GM21367 (cell line): ENCODE data around the gene PRSS57.

Experiments used
- ATAC-seq: cut with Tn5 transposase; IDR thresholded peaks from one replicate; pipeline ENCODE4 v1.9.1; 2021; ENCODE audit not compliant: unreplicated experiment

The PRSS57 gene

DNA sequence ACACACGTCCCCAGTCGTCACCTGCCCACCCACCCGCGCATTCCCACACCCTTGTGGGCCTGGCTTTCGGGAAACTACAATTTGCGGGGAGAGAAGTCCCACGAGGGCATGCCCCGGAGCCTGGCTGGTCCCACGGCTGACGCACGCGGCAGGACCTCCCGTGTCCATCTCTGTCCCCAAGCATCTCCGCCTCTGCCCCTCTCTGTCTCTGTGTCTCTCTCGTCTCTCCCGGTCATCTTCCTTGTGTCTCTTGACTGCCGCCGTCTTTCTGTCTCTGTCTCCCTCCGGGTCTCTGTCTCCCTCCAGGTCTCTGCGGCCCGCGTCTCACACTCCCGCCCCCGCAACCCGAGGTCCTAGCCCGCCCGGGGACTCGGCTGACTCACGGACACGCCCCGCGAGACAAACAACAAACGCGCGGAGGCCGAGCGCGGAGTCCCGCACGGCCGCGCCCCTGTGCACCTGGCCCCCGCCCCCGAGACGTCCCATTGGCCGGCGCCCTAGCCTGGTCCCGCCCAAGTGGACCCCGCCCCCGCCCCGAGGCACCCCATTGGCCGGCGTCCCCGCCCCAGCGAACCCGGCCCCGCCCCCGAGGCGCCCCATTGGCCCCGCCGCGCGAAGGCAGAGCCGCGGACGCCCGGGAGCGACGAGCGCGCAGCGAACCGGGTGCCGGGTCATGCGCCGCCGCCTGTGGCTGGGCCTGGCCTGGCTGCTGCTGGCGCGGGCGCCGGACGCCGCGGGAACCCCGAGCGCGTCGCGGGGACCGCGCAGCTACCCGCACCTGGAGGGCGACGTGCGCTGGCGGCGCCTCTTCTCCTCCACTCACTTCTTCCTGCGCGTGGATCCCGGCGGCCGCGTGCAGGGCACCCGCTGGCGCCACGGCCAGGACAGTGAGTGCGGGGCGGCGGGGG is 55.7 kb downstream of the PRSS57 start, which contains the start of gene FGF22:
Gene FGF22, plus strand, starts transcription at position 627 of the 908 bp plus-strand sequence. Its CDS starts 47 bp downstream, at position 674.
- ATAC-seq, result peak; percentile 47

DNA sequence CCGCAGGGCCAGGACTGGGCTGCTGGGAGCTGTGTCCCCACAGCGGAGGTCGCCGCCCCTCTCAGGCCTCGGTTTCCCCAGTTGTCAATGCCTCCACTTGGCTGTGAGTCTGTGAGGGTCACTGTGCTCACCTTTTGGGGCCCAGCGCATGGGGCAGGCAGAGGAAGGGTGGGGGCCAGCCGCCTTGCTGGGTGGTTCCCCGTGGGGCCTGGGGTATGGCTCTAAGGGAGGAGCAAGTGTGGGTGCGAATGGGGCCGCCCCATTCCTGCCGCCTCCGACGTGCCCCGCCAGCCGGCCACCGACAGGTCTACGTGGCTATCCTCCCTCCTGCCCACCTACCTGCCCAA is 56.4 kb downstream of the PRSS57 start:
- no peak for ATAC-seq
